KG1 (cell line): ENCODE results near the gene SLC25A4.

ENCODE experiments used
- DNase-seq: peaks from one replicate; lab custom pipeline; 2025; lab: John Stamatoyannopoulos, UW

SLC25A4 gene

DNA sequence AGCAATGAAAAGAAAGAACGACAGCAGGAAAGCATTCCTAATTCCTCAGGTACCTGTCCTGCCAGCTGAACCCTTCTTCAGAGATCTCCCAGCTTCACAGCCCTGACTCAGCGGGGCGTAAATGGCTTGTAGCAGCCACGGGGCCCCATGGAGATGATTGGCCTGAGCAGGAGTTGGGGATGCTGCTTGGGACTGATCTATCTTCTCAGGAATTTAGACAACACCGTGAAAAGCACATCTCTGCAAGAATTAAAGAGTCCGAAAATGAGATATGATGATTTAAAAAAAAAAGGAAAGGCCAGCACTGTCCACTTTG is 22.5 kb upstream of the SLC25A4 start:
- no peak for DNase-seq

DNA sequence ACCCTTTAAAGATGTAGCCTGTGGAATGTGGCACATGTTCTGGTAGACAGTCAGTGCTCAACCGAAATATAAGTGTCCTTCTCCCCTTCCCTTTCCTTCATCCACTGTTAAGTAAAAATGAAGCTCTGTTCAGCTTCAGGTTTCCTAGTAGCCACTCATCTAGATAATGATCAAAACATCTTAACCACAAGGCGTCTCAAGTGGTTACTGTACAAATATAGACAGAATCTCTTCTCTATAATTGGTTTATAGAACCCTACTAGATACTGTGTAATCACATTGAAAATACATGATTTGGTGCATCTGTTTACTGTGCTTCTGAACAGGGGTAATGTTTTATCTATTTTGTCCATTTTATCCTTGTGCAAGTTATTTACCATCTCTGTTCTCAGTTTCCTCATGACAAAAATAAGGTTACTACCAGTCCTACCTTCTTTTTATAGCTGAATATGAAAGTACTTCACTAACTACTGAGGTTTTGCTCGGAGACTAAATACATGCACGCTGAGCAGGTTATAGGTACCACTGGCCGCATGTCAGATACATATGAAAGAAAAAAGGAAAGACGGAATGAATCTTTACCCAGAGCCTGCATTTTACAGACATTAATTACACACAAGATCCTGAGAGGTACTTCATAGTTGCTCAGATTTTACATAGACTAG is 20.3 kb upstream of the SLC25A4 start:
- DNase-seq: no peak

- no peak for DNase-seq
These were observed 19.1 kb upstream of the SLC25A4 start for GRCh38 chr4:185124006-185124405.

DNA sequence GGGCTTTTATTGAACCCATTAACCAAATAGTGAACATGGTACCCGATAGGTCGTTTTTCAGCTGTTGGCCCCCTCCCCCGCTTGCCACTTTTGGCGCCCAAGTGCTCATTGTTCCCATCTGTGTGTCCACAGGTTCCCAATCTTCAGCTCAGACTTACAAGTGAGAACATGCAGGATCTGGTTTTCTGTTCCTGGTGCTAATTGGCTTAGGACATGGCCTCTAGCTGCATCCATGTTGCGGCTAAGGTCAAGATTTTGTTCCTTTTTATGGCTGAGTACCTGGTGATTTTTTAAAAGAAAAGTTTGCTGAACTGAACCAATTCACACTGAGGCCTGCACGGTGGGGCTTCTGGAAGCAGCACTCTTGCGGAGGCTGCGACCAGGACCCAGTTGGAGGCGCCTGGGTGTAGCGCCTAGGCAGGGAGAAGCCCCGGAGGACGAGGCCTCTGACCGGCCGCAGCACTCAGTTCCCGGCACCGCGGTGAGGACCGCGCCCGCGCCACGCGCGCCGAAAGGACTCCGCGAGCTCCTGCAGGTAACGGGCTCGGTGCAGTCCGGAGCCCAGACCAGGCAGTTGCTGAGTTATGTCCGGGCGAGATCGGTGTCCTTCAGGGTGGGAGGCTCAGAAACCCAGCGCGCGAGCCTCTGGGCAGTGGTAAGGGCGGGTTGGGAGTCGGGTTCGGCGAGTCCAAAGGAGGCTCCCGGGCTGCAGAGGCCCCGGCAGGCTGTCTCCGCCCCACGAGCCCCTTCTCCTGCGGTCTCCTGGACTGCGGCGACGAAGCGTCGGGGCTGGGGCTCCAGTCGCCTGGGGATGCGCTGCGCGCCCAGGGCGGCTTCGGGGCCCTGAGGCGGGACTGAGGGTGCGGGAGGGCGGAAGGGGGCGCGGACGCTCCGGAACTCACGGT is 15.8 kb upstream of the SLC25A4 start:
- no peak for DNase-seq

DNA sequence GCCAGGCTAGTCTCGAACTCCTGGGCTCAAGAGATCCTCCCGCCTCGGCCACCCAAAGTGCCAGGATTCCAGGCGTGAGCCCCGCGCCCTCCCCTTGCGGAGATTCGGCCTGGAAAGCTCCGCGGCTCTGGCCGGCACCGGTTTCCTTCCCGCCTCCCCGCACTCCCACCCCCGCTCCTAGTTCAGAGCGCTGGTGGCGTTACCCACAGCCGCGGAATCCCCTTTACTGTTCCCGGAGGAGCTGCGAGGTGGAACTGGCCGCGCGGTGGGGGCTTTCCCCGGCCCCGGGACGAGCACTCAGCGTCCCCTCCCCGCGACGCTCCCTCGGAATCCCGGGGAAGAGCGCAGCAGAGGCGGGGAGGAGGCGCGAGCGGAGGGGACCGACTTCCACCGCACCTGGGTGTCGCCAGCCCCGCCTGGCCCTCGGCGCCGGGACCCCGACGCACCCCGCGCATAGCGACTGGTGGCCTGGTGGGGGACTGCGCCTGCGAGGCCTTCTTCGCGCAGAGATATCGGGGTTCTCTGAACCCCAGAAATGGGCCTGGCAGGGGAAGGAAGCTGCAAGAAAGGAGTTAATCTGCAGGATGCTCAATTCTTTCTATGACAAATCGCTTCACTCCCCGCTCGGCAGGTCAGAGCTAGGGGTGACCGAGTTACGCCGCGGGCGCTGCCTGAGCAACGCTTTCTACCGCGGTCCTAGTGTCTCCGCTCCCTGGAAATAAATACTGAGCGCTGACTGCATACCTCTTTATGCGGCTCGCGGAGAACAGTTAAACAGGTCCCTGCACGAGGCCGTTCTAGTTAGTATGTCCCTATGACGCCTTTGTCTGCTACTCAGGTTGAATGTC is 14.6 kb upstream of the SLC25A4 start:
- no peak for DNase-seq

DNA sequence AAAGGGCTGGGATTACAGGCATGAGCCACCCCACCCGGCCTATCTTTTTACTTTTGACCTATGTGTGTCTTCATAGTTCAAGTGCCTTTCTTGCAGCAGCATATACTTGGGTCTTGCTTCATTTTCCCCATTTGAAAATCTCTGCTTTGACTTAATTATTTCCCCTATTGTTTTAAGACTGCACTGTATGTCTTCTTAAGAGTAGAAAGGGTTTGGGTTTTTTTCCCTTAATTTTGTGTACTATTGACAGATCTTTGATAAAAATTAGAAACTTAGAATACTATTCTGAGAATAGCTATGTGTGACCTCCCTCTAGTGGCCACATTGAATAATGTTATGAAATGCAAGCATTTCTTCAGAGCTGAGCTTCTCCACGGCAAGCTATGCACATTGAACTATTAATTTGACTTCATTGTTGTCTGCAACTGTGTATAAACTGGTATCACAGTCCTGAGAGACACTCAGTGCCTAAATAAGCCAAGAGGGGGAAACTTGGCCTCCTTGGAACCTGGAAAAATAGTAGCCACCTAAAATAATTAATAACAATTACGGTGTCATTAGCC is 8.7 kb upstream of the SLC25A4 start:
- no peak for DNase-seq

GRCh38 chr4:185137233-185137925 is 5.7 kb upstream of the SLC25A4 start:
- DNase-seq: no peak

GRCh38 chr4:185138161-185138560 is 4.9 kb upstream of the SLC25A4 start:
- no peak for DNase-seq

DNA sequence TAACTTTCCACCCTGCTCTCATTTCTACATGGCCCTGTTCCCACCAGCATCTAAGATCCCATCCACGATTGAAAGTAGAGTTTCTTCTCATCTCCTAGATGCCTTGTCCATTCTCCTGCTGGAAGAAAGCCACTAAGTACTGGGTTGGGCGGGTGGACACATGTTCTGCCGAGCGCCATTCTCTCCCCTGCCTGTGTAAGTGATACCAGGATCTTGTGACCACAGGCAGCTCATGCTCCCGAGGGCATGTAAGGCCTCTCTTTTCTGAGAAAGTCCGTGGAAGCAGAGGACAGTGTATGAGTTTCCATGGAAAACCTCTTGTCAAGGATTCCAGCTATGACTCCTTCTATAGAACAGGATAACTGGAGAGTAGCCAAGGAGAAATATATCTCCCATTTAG is 3.3 kb upstream of the SLC25A4 start:
- DNase-seq: no peak

DNA sequence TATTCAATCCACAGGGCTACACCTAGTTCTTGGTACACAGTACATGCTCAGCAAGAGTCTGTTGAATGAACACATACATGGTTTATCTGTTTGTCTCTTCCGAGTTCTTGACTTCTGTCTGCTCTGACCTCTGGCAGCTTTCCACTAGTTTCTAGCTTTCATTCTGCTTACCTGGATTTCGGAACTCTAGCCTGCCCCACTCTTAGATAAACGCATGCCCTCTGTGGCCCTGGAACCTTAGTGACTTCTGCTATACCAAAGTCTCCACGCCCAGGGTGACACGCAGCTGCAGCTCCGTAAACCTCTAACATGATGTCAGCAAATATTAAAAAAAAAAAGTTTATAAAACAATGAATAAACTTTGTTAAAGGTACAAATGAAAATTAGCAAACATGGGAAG is 1.3 kb upstream of the SLC25A4 start:
- no peak for DNase-seq

- DNase-seq: no peak
These were observed 528 bp upstream of the SLC25A4 start for GRCh38 chr4:185142564-185142911.

DNA sequence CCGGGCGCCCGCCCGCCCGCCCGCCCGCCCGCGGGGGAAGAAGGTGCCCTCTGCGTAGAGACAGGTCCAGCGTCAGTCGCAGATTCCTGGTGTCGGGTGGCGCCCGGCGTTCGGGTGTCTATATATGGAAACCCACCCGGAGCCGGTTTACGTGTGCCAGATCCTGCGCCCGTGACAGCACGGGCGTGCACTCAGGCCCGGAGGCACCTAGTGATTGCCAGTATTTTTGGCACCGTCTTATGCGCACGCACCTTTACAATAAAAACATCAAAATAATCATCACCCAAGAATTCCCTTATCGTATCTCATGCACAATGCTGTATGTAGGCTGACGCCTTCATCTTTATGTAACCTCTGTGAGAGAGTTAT is 519 bp downstream of the SLC25A4 start:
- DNase-seq: no peak

- no peak for DNase-seq
These were observed 1.7 kb downstream of the SLC25A4 start for GRCh38 chr4:185144601-185145240.

- DNase-seq: no peak
These were observed 2.5 kb downstream of the SLC25A4 start for GRCh38 chr4:185145572-185145971.

GRCh38 chr4:185149392-185149791 is 6.3 kb downstream of the SLC25A4 start:
- no peak for DNase-seq

- DNase-seq: no peak
These were observed 8.2 kb downstream of the SLC25A4 start for GRCh38 chr4:185151296-185151695.

DNA sequence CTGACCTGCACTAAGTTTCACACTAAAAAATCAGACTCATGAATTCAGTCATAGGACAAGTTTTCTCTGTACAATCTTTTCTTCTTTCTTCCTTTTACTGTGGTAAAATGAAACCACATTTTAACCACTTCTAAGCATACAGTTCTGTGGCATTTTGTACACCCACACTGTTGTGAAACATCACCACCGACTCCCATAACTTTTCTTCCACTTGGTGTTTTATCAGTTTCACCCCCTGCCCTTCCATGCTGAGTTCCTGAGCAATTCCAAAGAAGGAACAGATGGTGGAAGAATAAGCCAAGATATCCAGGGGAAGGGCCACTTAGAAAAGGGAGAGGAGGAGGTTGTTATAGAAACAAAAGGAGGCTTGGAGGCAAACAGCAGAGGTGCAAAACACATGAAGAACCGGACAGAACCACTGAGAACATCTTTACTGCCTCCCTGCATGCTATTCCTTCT is 22.6 kb downstream of the SLC25A4 start:
- DNase-seq: no peak

DNA sequence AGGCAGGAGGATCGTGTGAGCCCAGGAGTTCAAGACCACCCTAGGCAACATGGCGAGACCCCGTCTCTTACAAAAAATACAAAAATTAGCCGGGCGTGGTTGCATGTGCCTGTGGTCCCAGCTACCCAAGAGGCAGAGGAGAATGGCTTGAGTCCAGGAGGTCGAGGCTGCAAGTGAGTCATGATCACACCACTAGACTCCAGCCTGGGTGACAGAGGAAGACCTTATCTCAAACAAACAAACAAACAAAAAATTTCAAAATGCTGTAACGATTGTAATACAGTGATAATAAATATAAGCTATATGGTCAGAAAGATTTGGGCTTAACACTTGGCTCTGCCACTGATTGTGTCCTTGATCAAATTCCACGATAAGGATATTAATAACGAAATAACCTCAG is 24.2 kb downstream of the SLC25A4 start:
- no peak for DNase-seq

GRCh38 chr4:185171373-185172071 is 28.5 kb downstream of the SLC25A4 start:
- DNase-seq: no peak

GRCh38 chr4:185179488-185179887 is 36.4 kb downstream of the SLC25A4 start:
- no peak for DNase-seq

DNA sequence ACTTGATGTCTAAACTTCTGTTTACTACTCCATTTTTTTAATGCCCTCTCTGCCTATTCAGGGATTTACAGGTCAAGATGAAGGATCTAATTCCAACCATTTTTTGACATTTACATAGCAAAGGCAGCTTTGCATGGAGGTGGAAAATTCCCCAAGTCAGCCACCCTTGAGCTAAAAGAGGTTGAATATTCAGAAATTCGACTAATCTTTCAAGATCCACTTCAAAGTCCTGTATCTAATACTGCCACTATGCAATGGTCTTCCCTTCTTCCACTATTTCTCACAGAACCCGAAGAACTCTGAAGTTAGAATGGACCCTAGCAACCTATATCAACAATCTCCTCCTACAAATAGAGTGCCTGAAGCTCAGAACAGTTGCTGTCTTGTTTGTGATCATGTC is 39.2 kb downstream of the SLC25A4 start:
- no peak for DNase-seq
